ENCODE measurements around the gene DPYSL5.

Gene DPYSL5

GRCh38 chr2:26901326-26902183, 53.6 kb downstream of the DPYSL5 start:
- H3K9me3 ChIP-seq (ENCODE audit: control insufficient read depth, low read length): no peaks in the 10 kb centered on the region
- WGBS, 2 experiments (ENCODE audit: insufficient coverage in 2 of 2): 45 to 53% methylated on average over 16 to 18 of the region's 23 CpGs
- H3K27ac ChIP-seq (ENCODE audit: low read depth, low read length, severe bottlenecking): no peak overlapping the region
- no peak overlapping the region for H3K4me3 ChIP-seq (ENCODE audit: extremely low read depth, insufficient read depth, low read length, poor library complexity, severe bottlenecking)
- no peaks in the 10 kb centered on the region for H3K36me3 ChIP-seq (ENCODE audit: control insufficient read depth, insufficient read depth, low read length)
- peaks cover 5% of the 10 kb centered on the region for H3K4me1 ChIP-seq (ENCODE audit: control insufficient read depth, insufficient read depth, low read length, poor library complexity, severe bottlenecking)

GRCh38 chr2:26903676-26904075, 55.7 kb downstream of the DPYSL5 start:
- Histone ChIP-seq H3K27ac (ENCODE audit: low read depth, low read length, severe bottlenecking) (no peak overlapping the region), H3K4me3 (ENCODE audit: extremely low read depth, insufficient read depth, low read length, poor library complexity, severe bottlenecking) (no peak overlapping the region), H3K4me1 (ENCODE audit: control insufficient read depth, insufficient read depth, low read length, poor library complexity, severe bottlenecking) (peaks cover 5% of the 10 kb centered on the region), H3K9me3 (ENCODE audit: control insufficient read depth, low read length) (no peaks in the 10 kb centered on the region), H3K36me3 (ENCODE audit: control insufficient read depth, insufficient read depth, low read length) (no peaks in the 10 kb centered on the region)
- 97 to 100% methylated on average over 3 to 5 of the region's 5 CpGs for WGBS, 2 experiments (ENCODE audit: insufficient coverage in 2 of 2)

GRCh38 chr2:26904839-26905238, 56.9 kb downstream of the DPYSL5 start:
- H3K4me1 ChIP-seq (ENCODE audit: control insufficient read depth, insufficient read depth, low read length, poor library complexity, severe bottlenecking): peaks cover 5% of the 10 kb centered on the region
- no peaks in the 10 kb centered on the region for H3K36me3 ChIP-seq (ENCODE audit: control insufficient read depth, insufficient read depth, low read length)
- no peak overlapping the region for H3K4me3 ChIP-seq (ENCODE audit: extremely low read depth, insufficient read depth, low read length, poor library complexity, severe bottlenecking)
- H3K27ac ChIP-seq (ENCODE audit: low read depth, low read length, severe bottlenecking): no peak overlapping the region
- 73 to 100% methylated on average over 2 of the region's 2 CpGs for WGBS, 2 experiments (ENCODE audit: insufficient coverage in 2 of 2)
- no peaks in the 10 kb centered on the region for H3K9me3 ChIP-seq (ENCODE audit: control insufficient read depth, low read length)

DNA sequence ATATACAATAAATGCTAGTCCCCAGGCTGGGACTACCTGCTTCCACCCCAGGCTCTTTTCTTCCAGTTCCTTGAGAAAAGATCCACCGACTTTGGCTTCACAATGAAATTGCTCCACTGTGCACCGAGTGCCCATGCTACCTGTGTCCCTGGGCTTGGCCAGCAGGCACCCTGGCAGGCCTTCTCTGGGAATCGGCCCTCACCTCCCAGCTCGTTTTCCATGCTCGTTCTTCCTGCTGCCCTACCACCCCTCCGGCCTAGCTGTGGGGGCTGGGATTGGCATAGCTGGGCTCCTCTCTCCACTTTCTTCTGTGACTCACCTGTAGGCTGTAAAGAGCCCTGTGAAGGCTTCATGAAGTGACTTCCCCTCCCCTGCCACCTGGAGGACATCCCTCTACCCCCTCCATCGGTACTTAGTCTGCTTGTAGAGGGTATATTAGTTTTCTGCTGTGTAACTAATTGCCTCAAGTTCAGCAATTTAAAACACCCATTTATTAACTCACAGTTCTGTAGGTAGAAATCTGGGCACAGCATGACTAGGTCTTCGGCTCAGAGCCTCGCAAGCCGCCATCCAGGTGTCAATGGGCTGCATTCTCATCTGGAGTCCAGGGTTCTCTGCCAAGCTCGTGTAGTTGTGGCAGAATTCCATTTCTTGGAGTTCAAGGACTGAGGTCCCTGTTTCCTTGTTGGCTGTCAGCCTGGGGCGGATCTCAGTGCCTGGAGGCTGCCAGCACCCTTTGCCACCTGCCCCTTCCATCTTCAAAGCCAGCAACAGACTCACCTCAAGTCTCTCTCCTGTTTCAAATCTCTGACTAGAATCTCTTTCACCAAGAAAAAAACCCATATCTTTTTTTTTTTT, 57.6 kb downstream of the DPYSL5 start:
- no peaks in the 10 kb centered on the region for H3K9me3 ChIP-seq (ENCODE audit: control insufficient read depth, low read length)
- no peaks in the 10 kb centered on the region for H3K36me3 ChIP-seq (ENCODE audit: control insufficient read depth, insufficient read depth, low read length)
- H3K4me3 ChIP-seq (ENCODE audit: extremely low read depth, insufficient read depth, low read length, poor library complexity, severe bottlenecking): no peak overlapping the region
- 95 to 100% methylated on average over 6 to 8 of the region's 12 CpGs for WGBS, 2 experiments (ENCODE audit: insufficient coverage in 2 of 2)
- H3K4me1 ChIP-seq (ENCODE audit: control insufficient read depth, insufficient read depth, low read length, poor library complexity, severe bottlenecking): peaks cover 5% of the 10 kb centered on the region
- no peak overlapping the region for H3K27ac ChIP-seq (ENCODE audit: low read depth, low read length, severe bottlenecking)

- no peaks in the 10 kb centered on the region for H3K9me3 ChIP-seq (ENCODE audit: control insufficient read depth, low read length)
- no peak overlapping the region for H3K4me3 ChIP-seq (ENCODE audit: extremely low read depth, insufficient read depth, low read length, poor library complexity, severe bottlenecking)
- WGBS, 2 experiments (ENCODE audit: insufficient coverage in 2 of 2): 87% methylated on average over 7 of the region's 7 CpGs
- H3K27ac ChIP-seq (ENCODE audit: low read depth, low read length, severe bottlenecking): no peak overlapping the region
- H3K4me1 ChIP-seq (ENCODE audit: control insufficient read depth, insufficient read depth, low read length, poor library complexity, severe bottlenecking): peaks cover 7% of the 10 kb centered on the region
- H3K36me3 ChIP-seq (ENCODE audit: control insufficient read depth, insufficient read depth, low read length): no peaks in the 10 kb centered on the region
Measured at GRCh38 chr2:26907416-26907815, 59.5 kb downstream of the DPYSL5 start.

GRCh38 chr2:26910176-26910575, 62.2 kb downstream of the DPYSL5 start:
- no CpG with 5 or more reads among the region's 2 CpGs for WGBS, 2 experiments (ENCODE audit: insufficient coverage in 2 of 2)
- Histone ChIP-seq H3K36me3 (ENCODE audit: control insufficient read depth, insufficient read depth, low read length) (no peaks in the 10 kb centered on the region), H3K4me3 (ENCODE audit: extremely low read depth, insufficient read depth, low read length, poor library complexity, severe bottlenecking) (no peak overlapping the region), H3K4me1 (ENCODE audit: control insufficient read depth, insufficient read depth, low read length, poor library complexity, severe bottlenecking) (peaks cover 20% of the 10 kb centered on the region), H3K9me3 (ENCODE audit: control insufficient read depth, low read length) (no peaks in the 10 kb centered on the region), H3K27ac (ENCODE audit: low read depth, low read length, severe bottlenecking) (no peak overlapping the region)

GRCh38 chr2:26911911-26912861, 64.3 kb downstream of the DPYSL5 start:
- peaks cover 20% of the 10 kb centered on the region for H3K4me1 ChIP-seq (ENCODE audit: control insufficient read depth, insufficient read depth, low read length, poor library complexity, severe bottlenecking)
- H3K27ac ChIP-seq (ENCODE audit: low read depth, low read length, severe bottlenecking): peak overlapping the region; percentile 60
- WGBS, 2 experiments (ENCODE audit: insufficient coverage in 2 of 2): 45 to 48% methylated on average over 17 to 21 of the region's 23 CpGs
- no peak overlapping the region for H3K4me3 ChIP-seq (ENCODE audit: extremely low read depth, insufficient read depth, low read length, poor library complexity, severe bottlenecking)
- H3K9me3 ChIP-seq (ENCODE audit: control insufficient read depth, low read length): no peaks in the 10 kb centered on the region
- no peaks in the 10 kb centered on the region for H3K36me3 ChIP-seq (ENCODE audit: control insufficient read depth, insufficient read depth, low read length)

DNA sequence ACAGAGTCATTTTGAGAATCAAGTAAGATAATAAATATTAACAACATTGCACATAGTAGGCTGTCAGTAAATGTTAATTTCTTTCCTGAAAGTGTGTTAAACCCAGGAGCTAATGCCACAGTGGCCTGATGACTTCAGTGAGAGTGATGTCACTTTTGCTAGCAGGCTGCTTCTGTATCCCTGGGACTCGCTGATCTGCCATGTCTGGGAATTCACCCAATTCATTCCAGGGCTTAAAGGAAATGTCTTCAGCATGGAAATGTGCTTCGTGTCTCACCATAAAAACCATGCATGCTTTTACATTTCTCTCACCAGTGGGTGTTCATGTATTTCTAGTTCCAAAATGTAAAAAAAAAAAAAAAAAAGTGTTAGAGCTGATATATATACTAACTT, 65.7 kb downstream of the DPYSL5 start:
- H3K27ac ChIP-seq (ENCODE audit: low read depth, low read length, severe bottlenecking): peak overlapping the region; percentile 26
- peaks cover 20% of the 10 kb centered on the region for H3K4me1 ChIP-seq (ENCODE audit: control insufficient read depth, insufficient read depth, low read length, poor library complexity, severe bottlenecking)
- 67 to 76% methylated on average over 1 to 2 of the region's 2 CpGs for WGBS, 2 experiments (ENCODE audit: insufficient coverage in 2 of 2)
- no peak overlapping the region for H3K4me3 ChIP-seq (ENCODE audit: extremely low read depth, insufficient read depth, low read length, poor library complexity, severe bottlenecking)
- H3K36me3 ChIP-seq (ENCODE audit: control insufficient read depth, insufficient read depth, low read length): no peaks in the 10 kb centered on the region
- no peaks in the 10 kb centered on the region for H3K9me3 ChIP-seq (ENCODE audit: control insufficient read depth, low read length)

- H3K27ac ChIP-seq (ENCODE audit: low read depth, low read length, severe bottlenecking): peak overlapping the region; percentile 26
- H3K4me3 ChIP-seq (ENCODE audit: extremely low read depth, insufficient read depth, low read length, poor library complexity, severe bottlenecking): no peak overlapping the region
- peaks cover 20% of the 10 kb centered on the region for H3K4me1 ChIP-seq (ENCODE audit: control insufficient read depth, insufficient read depth, low read length, poor library complexity, severe bottlenecking)
Measured at GRCh38 chr2:26913999-26914658, 66.2 kb downstream of the DPYSL5 start.

More at GRCh38 chr2:26913999-26914658, 66.2 kb downstream of the DPYSL5 start:
- H3K9me3 ChIP-seq (ENCODE audit: control insufficient read depth, low read length): no peaks in the 10 kb centered on the region
- no peaks in the 10 kb centered on the region for H3K36me3 ChIP-seq (ENCODE audit: control insufficient read depth, insufficient read depth, low read length)
- 64 to 68% methylated on average over 9 to 10 of the region's 10 CpGs for WGBS, 2 experiments (ENCODE audit: insufficient coverage in 2 of 2)

Data from mesodermal cell (in vitro differentiated cells).